Suppressor macrophage treated with lipopolysaccharide for 1 hour (primary cell): ENCODE data around the gene CRY2.
A peak's percentile ranks its signal among the peaks of the same experiment; 100 is the strongest.
"Not testable (repeated sequence)": the region's sequence is repeated elsewhere in the genome, so short reads cannot be mapped to it uniquely, and the experiment has no call there.

Experiments used
- DNase-seq, 3 donors: peaks; one replicate each; pipeline ENCODE4 v3.0.0-alpha.2; 2020 to 2022

CRY2 gene

GRCh38 chr11:45900916-45901617 is 53.8 kb downstream of the CRY2 start:
- DNase-seq: no peak

- no peak for DNase-seq
Observed at GRCh38 chr11:45901626-45902025, 54.4 kb downstream of the CRY2 start.

- DNase-seq: no peak
Observed at GRCh38 chr11:45902452-45903380, 55.4 kb downstream of the CRY2 start.

- DNase-seq: no peak
Observed at GRCh38 chr11:45904309-45904915, 57.1 kb downstream of the CRY2 start.

- no peak for DNase-seq
Observed at GRCh38 chr11:45905095-45905494, 57.8 kb downstream of the CRY2 start.

- not testable (repeated sequence) for DNase-seq
Observed at GRCh38 chr11:45905576-45905975, 58.3 kb downstream of the CRY2 start.

GRCh38 chr11:45906096-45906682 is 58.9 kb downstream of the CRY2 start:
- DNase-seq: peak; percentile 77 to 85 (median 83)

- peak in 1 of 3 donors; percentile 17 for DNase-seq
Observed at GRCh38 chr11:45906965-45907611, 59.8 kb downstream of the CRY2 start, which contains the start of gene FREY1. FREY1 (minus strand) TSS chr11:45907271; CDS start chr11:45907245, 26 bp downstream.

- DNase-seq: no peak
Observed at GRCh38 chr11:45907911-45908370, 60.7 kb downstream of the CRY2 start.

- DNase-seq: no peak
Observed at GRCh38 chr11:45909594-45910475, 62.6 kb downstream of the CRY2 start.

GRCh38 chr11:45910623-45911022 is 63.3 kb downstream of the CRY2 start:
- DNase-seq: no peak

GRCh38 chr11:45913514-45913913 is 66.2 kb downstream of the CRY2 start:
- no peak for DNase-seq

- DNase-seq: no peak
Observed at GRCh38 chr11:45913942-45914635, 66.8 kb downstream of the CRY2 start.

GRCh38 chr11:45915446-45915845 is 68.2 kb downstream of the CRY2 start:
- DNase-seq: no peak

GRCh38 chr11:45917286-45917622 is 70.0 kb downstream of the CRY2 start:
- DNase-seq: no peak

- DNase-seq: peak; percentile 99
Observed at GRCh38 chr11:45917623-45918330, 70.5 kb downstream of the CRY2 start, which contains the start of gene PEX16. PEX16 (minus strand) TSS chr11:45917877; CDS start chr11:45917811, 66 bp downstream.

- peak; percentile 81 to 92 (median 85) for DNase-seq
Observed at GRCh38 chr11:45918331-45918941, 71.2 kb downstream of the CRY2 start.

- no peak for DNase-seq
Observed at GRCh38 chr11:45918962-45919675, 71.8 kb downstream of the CRY2 start.
